GM12878 (cell line): ENCODE measurements around the gene SYTL5.

ENCODE experiments used
- EZH2 ChIP-seq: IDR thresholded peaks from 2 replicates; pipeline ENCODE4 v1.6.1; 2012; ENCODE audit warnings: low read depth, mild to moderate bottlenecking, control low read depth, inconsistent platforms, low read length, borderline replicate concordance; ENCODE audit not compliant: control insufficient read depth
- LARP7 ChIP-seq: fragments of 450-650 bp; IDR thresholded peaks from 2 replicates; pipeline ENCODE4 v1.6.1; 2017; ENCODE audit warnings: mild to moderate bottlenecking
- POLR2A ChIP-seq: IDR thresholded peaks from 2 replicates; pipeline ENCODE4 v1.6.1; 2011; ENCODE audit warnings: low read depth, mild to moderate bottlenecking, low read length
- SIN3A ChIP-seq: IDR thresholded peaks from 2 replicates; pipeline ENCODE4 v1.6.1; 2012; ENCODE audit warnings: low read depth, low read length, improper control_type of control experiment
- SREBF2 ChIP-seq: IDR thresholded peaks from 2 replicates; pipeline ENCODE4 v1.6.1; 2012; ENCODE audit warnings: mild to moderate bottlenecking, low read length
- SRF ChIP-seq, 2 experiments: IDR thresholded peaks; 2 replicates each; pipeline ENCODE4 v1.6.1; 2011; ENCODE audit warnings: low read depth in 2 of 2, low read length in 2 of 2, mild to moderate bottlenecking in 1 of 2, moderate library complexity in 1 of 2
- TBL1XR1 ChIP-seq: IDR thresholded peaks from 2 replicates; pipeline ENCODE4 v1.6.1; 2012; ENCODE audit warnings: low read depth, low read length, improper control_type of control experiment
- YY1 ChIP-seq: IDR thresholded peaks from 2 replicates; pipeline ENCODE4 v1.6.1; 2011; ENCODE audit warnings: low read depth, mild to moderate bottlenecking, low read length
- TF ChIP-seq, protein P1 (sequence below): IDR thresholded peaks from 2 replicates; pipeline ENCODE4 v1.6.1; 2012; ENCODE audit warnings: improper control_type of control experiment, low read depth, low read length; ENCODE audit not compliant: insufficient replicate concordance
- TF ChIP-seq, protein P2 (sequence below): IDR thresholded peaks from 2 replicates; pipeline ENCODE4 v1.6.1; 2012; ENCODE audit warnings: mild to moderate bottlenecking, low read depth, low read length
- TF ChIP-seq, protein P3 (sequence below), 3 experiments: IDR thresholded peaks in 2 of 3; conservative IDR thresholded peaks in 1 of 3; 2 replicates each; pipeline ENCODE4 v1.5.1; 2011; ENCODE audit warnings: low read depth in 3 of 3, low read length in 3 of 3, mild to moderate bottlenecking in 3 of 3, control low read depth in 2 of 3, moderate library complexity in 2 of 3, inconsistent platforms in 1 of 3, mixed read lengths in 1 of 3; ENCODE audit not compliant: control insufficient read depth in 2 of 3, insufficient read depth in 1 of 3; ENCODE audit errors: extremely low read depth in 1 of 3
- TF ChIP-seq, protein P4 (sequence below): IDR thresholded peaks from 2 replicates; pipeline ENCODE4 v1.6.1; 2012; ENCODE audit warnings: low read depth, low read length, improper control_type of control experiment
- TF ChIP-seq, protein P5 (sequence below): fragments of 450-650 bp; conservative IDR thresholded peaks from 2 replicates; pipeline ENCODE4 v1.6.1; 2017; ENCODE audit warnings: mild to moderate bottlenecking, moderate library complexity
- TF ChIP-seq, protein P6 (sequence below): fragments of 450-650 bp; IDR thresholded peaks from 2 replicates; pipeline ENCODE4 v1.6.1; 2016; ENCODE audit warnings: mild to moderate bottlenecking

DNA sequence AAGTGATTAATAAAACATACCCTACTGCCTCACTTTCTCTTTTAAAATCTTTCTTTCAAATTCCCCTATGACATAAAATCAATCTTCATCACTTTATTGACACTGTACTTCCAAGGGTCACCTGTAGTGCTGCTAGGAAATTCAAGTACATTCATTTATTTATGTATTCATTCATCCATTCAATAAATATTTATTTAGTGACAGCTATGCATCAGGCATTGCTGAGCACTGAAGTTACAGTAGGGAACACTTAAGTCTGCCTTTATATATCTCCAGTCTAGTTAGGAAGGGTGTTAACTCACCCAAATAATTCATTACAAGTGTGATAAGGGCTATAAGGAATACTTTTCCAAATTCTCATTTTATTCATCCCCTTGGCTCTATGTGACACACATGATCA is 2.3 kb downstream of the SYTL5 start:
- TF ChIP-seq TBL1XR1 (no peak), SRF (IDR thresholded peaks at IDR 0.05; ENCODE audit: low read depth in 2 of 2, low read length in 2 of 2) (no peak), EZH2 (no peak), POLR2A (no peak), SIN3A (no peak), SREBF2 (no peak), YY1 (no peak), LARP7 (no peak)
- TF ChIP-seq, protein P1, sequence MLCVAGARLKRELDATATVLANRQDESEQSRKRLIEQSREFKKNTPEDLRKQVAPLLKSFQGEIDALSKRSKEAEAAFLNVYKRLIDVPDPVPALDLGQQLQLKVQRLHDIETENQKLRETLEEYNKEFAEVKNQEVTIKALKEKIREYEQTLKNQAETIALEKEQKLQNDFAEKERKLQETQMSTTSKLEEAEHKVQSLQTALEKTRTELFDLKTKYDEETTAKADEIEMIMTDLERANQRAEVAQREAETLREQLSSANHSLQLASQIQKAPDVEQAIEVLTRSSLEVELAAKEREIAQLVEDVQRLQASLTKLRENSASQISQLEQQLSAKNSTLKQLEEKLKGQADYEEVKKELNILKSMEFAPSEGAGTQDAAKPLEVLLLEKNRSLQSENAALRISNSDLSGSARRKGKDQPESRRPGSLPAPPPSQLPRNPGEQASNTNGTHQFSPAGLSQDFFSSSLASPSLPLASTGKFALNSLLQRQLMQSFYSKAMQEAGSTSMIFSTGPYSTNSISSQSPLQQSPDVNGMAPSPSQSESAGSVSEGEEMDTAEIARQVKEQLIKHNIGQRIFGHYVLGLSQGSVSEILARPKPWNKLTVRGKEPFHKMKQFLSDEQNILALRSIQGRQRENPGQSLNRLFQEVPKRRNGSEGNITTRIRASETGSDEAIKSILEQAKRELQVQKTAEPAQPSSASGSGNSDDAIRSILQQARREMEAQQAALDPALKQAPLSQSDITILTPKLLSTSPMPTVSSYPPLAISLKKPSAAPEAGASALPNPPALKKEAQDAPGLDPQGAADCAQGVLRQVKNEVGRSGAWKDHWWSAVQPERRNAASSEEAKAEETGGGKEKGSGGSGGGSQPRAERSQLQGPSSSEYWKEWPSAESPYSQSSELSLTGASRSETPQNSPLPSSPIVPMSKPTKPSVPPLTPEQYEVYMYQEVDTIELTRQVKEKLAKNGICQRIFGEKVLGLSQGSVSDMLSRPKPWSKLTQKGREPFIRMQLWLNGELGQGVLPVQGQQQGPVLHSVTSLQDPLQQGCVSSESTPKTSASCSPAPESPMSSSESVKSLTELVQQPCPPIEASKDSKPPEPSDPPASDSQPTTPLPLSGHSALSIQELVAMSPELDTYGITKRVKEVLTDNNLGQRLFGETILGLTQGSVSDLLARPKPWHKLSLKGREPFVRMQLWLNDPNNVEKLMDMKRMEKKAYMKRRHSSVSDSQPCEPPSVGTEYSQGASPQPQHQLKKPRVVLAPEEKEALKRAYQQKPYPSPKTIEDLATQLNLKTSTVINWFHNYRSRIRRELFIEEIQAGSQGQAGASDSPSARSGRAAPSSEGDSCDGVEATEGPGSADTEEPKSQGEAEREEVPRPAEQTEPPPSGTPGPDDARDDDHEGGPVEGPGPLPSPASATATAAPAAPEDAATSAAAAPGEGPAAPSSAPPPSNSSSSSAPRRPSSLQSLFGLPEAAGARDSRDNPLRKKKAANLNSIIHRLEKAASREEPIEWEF = no peak
- TF ChIP-seq, protein P2, sequence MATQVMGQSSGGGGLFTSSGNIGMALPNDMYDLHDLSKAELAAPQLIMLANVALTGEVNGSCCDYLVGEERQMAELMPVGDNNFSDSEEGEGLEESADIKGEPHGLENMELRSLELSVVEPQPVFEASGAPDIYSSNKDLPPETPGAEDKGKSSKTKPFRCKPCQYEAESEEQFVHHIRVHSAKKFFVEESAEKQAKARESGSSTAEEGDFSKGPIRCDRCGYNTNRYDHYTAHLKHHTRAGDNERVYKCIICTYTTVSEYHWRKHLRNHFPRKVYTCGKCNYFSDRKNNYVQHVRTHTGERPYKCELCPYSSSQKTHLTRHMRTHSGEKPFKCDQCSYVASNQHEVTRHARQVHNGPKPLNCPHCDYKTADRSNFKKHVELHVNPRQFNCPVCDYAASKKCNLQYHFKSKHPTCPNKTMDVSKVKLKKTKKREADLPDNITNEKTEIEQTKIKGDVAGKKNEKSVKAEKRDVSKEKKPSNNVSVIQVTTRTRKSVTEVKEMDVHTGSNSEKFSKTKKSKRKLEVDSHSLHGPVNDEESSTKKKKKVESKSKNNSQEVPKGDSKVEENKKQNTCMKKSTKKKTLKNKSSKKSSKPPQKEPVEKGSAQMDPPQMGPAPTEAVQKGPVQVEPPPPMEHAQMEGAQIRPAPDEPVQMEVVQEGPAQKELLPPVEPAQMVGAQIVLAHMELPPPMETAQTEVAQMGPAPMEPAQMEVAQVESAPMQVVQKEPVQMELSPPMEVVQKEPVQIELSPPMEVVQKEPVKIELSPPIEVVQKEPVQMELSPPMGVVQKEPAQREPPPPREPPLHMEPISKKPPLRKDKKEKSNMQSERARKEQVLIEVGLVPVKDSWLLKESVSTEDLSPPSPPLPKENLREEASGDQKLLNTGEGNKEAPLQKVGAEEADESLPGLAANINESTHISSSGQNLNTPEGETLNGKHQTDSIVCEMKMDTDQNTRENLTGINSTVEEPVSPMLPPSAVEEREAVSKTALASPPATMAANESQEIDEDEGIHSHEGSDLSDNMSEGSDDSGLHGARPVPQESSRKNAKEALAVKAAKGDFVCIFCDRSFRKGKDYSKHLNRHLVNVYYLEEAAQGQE = no peak
- TF ChIP-seq, protein P3, sequence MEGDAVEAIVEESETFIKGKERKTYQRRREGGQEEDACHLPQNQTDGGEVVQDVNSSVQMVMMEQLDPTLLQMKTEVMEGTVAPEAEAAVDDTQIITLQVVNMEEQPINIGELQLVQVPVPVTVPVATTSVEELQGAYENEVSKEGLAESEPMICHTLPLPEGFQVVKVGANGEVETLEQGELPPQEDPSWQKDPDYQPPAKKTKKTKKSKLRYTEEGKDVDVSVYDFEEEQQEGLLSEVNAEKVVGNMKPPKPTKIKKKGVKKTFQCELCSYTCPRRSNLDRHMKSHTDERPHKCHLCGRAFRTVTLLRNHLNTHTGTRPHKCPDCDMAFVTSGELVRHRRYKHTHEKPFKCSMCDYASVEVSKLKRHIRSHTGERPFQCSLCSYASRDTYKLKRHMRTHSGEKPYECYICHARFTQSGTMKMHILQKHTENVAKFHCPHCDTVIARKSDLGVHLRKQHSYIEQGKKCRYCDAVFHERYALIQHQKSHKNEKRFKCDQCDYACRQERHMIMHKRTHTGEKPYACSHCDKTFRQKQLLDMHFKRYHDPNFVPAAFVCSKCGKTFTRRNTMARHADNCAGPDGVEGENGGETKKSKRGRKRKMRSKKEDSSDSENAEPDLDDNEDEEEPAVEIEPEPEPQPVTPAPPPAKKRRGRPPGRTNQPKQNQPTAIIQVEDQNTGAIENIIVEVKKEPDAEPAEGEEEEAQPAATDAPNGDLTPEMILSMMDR (IDR thresholded peaks at IDR 0.05 in 2 of 3, conservative IDR thresholded peaks at IDR 0.05 in 1 of 3; ENCODE audit: control insufficient read depth in 2 of 3, extremely low read depth in 1 of 3, insufficient read depth in 1 of 3, low read depth in 3 of 3, low read length in 3 of 3) = no peak
- TF ChIP-seq, protein P4, sequence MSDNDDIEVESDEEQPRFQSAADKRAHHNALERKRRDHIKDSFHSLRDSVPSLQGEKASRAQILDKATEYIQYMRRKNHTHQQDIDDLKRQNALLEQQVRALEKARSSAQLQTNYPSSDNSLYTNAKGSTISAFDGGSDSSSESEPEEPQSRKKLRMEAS = no peak
- TF ChIP-seq, protein P5, sequence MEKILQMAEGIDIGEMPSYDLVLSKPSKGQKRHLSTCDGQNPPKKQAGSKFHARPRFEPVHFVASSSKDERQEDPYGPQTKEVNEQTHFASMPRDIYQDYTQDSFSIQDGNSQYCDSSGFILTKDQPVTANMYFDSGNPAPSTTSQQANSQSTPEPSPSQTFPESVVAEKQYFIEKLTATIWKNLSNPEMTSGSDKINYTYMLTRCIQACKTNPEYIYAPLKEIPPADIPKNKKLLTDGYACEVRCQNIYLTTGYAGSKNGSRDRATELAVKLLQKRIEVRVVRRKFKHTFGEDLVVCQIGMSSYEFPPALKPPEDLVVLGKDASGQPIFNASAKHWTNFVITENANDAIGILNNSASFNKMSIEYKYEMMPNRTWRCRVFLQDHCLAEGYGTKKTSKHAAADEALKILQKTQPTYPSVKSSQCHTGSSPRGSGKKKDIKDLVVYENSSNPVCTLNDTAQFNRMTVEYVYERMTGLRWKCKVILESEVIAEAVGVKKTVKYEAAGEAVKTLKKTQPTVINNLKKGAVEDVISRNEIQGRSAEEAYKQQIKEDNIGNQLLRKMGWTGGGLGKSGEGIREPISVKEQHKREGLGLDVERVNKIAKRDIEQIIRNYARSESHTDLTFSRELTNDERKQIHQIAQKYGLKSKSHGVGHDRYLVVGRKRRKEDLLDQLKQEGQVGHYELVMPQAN = no peak
- TF ChIP-seq, protein P6, sequence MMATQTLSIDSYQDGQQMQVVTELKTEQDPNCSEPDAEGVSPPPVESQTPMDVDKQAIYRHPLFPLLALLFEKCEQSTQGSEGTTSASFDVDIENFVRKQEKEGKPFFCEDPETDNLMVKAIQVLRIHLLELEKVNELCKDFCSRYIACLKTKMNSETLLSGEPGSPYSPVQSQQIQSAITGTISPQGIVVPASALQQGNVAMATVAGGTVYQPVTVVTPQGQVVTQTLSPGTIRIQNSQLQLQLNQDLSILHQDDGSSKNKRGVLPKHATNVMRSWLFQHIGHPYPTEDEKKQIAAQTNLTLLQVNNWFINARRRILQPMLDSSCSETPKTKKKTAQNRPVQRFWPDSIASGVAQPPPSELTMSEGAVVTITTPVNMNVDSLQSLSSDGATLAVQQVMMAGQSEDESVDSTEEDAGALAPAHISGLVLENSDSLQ = no peak
